ENCODE measurements around the gene TAGAP.
"Not testable (repeated sequence)": the region's sequence is repeated elsewhere in the genome, so short reads cannot be mapped to it uniquely, and the experiment has no call there.

Gene TAGAP

DNA sequence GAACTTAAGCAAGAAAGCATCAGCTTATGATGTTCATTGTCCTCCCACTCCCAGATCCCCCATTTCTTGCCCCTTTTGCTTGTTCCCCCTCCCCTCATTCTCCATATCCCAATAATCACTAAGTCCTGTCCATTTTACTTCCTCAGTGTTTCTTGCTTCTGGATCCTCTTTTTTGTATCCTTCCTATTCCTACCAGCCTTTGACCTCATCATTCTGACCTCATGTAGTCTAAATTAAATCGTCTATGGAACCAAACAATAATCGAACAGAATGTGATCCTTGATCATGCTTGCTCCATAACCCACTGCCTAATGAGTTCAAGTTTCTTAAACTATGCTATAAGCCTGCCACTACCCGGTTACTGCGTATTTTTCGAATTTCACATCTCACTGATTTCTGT lies 39.4 kb downstream of the TAGAP start:
- DNase-seq: no peak

DNA sequence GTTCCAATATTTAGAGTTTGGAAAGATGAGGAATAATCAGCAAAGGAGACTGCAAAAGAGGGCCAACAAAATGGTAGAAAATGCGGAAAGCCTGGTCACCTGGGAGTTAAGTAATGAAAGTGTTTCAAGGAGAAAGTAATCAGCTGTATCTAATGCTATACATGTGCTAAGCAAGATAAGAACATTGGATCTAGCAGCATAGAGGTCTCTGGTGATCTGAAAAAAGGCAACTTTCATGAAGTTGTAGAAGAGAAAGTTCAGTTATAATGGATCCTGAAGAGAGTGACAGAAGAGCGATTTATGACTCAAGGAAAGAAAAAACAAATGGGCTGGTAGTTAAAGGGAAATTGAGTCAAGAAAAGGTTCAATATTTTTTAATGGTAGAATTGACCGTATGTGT lies 40.2 kb downstream of the TAGAP start:
- DNase-seq: no peak

DNA sequence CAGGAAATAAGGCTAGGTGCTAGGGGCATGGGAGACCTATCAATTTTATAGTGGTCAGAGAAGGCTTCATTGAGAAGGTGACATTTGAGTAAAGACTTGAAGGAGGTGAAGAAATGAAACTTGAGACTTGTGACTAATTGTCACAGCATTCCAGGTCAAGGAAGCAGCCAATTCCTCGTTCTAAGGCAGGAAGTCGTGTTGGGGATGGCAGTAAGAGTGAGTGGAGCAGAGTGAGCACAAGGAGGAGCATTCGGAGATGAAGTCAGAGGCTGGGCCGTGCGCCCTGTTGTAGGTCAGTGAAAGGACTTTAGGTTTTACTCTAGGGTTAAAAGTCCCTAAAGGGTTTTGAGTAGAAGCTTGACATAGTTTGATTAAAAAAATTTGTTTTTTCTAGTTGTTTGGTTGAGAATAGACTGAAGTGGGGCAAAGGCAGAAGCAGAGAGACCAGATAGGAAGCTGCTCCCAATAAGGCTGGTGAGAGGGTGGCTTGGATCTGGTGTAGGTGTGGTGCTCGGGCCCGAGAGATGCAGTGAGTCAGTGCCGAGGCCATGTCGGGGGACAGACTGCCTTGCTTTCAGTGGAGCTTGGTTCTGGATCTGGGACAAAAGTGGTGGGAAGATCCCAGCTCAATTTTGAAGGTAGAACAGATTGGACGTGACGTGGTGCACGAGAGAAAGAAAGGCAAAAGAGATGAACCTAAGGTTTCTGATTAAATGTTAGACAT lies 42.2 kb downstream of the TAGAP start:
- peak; percentile 38 for DNase-seq

DNA sequence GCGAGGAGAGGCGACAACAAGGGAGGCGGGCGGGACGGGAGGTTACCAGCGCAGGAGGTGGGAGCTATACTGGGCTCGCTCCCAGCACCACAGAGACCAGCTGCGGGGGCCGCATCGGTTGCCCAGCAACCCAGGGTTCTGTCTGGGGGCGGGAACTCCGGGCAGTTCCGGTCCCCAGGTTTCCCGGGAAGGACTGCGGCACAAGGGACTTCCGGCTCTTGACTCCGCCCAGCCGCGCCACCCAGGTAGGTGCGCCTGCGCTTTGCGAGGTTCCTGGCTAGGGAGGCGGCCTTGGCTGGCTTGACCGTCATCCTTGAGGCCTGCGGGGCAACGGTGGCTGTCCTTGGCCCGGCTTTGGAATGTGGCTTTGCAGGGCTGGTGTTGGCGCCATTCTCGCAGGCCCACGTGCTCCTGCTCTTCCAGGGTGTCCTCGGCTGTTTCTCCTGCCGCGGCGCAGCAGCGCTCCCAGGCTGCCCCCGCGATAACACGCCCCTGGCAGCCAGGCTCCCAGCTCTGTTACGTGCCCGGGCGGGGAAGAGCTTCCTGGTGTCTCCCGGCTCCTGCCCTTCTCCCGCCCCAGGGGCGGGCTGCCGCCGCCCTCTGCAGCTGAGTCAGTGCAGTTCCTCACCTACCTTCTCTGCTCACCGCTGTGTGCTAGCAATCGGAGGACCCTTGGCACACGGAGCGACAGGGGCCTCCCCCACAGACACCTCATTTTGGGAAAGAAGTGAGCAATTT lies 45.0 kb downstream of the TAGAP start, which contains the start of gene RSPH3:
TSS of gene RSPH3 (minus strand) at position 537 of the 738 bp plus-strand sequence. CDS start 652 bp downstream, outside the sequence.
- peak; percentile 83 for DNase-seq

DNA sequence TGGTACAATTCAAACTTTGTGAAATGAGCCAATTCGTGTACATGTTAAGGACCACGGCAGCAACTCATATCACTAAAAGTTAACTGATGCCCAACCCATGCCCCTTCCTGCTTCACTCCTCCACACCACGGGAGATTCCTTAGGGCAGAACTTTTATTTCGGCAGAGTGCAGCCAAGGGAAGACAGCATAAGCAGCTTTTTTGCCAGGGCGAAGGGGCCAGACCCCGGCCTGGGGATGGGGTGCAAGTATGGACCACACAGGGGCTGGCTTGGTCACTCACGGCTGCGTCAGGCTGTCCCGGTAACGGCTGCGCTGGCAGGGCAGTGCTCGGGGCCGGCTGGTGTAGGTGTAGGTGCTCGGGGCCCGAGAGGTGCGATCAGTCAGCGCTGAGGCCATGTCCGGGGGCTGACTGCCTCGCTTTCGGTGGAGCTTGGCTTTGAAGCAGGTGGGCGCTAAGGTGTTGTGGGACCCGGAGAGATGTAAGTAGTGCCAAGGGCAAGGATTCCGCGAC lies 45.6 kb downstream of the TAGAP start:
- peak; percentile 4 for DNase-seq

DNA sequence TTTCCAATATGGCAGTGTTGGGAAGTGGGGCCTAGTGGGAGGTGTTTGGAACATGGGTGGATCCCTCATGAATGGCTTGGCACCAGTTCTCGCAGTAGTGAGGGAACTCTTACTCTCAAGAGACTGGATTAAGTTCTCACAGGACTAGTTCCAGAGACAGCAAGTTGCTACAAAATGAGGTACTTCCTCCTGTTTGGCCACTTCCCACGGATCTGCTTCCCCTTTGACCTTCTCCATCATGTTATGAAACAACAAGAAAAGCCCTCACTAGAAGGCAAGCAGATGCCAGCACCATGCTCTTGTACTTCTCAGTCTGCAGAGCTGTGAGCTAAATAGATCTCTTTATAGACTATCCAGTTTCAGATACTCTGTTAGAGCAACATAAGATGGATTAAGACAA lies 47.9 kb downstream of the TAGAP start:
- no peak for DNase-seq

DNA sequence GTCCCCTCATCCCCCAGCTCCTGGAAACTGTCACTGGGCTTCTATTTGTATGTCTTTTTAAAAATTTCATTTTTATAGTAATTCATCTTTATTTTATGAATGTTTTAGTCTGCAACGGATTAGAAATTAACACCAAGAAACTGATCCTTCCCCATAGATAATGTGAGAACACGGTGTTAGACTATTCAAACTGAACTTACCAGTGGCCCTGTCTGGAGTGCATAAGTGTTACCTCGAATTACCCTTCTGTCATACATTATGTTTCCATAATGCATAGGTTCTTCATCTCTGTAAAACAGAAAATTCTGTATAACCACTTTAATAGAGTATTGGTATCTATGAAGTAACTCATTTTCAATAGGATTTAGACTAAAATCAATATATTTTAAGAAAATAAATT lies 51.2 kb downstream of the TAGAP start:
- DNase-seq: no peak

DNA sequence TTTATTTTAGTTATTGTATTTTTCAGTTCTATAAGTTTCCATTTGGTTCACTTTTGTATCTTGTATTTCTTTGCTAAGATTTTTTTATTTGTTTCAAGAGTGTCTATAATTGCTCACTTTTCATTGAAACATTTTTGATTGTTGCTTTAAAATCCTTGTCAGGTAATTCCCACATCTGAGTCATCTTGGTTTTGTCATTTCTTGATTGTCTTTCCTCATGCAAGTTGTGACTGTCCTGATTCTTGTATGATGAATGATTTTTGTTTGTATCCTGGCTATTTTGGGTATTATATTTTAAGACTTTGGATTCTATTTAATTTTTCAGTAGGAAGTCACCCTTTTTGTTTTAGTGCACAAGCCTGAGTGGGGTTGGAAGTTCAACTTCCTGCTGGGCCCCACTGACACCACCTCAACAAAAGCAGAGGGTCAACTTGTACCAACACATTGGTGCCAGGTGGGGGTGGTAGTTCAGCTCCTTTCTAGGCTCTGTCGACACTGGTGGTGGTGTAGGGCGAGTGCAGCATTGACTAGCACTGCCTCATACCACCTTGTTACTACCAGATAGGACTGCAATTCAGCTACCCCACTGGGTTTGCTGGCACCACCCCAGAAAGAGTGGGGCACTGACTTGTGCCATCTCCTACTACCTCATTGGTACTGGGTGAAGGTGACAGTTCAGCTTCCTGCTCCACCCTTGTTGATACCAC lies 53.6 kb downstream of the TAGAP start:
- DNase-seq: no peak

DNA sequence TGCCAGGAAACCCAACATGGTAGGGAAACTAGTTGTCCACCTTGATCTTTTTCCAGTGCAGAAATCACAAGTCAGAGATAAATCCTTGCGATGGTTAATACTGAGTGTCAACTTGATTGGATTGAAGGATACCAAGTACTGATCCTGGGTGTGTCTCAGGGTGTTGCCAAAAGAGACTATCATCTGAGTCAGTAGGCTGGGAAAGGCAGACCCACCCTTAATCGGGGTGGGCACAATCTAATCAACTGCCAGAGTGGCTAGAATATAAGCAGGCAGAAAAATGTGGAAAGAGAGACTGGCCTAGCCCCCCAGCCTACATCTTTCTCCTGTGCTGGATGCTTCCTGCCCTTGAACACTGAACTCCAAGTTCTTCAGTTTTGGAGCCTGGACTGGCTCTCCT lies 55.1 kb downstream of the TAGAP start:
- DNase-seq: not testable (repeated sequence)

DNA sequence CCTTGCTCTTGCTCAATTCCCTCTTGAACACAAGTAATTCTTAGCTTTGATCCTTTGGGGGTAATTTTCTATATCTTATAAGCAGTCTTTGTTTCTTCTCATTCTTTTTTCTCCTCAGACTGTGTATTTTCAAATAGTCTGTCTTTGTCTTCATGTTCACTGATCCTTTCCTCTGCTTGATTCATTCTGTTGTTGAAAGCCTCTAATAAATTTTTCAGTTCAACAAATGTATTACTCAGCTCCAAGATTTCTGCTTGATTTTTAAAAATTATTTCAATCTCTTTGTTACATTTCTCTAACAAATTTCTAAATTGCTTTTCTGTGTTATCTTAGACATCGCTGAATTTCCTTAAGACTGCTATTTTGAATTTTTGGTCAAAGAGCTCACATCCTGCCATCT lies 56.3 kb downstream of the TAGAP start:
- DNase-seq: no peak

DNA sequence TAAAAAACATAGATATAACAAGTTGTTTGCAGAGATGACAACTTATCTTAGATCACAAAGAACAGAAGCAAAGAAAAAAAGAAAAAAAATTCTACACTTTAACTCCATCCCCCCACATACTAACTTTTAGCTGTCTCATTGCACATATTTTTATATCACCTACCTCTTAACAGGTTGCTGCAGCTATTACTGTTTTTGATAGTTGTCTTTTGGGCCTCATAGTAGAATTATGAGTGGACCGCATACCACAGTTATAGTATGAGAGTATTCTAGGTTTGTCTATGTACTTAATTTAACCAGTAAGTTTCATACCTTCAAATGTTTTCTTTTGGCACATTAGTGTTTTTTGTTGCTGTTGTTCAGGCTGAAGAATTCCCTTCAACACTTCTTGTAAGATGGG lies 57.1 kb downstream of the TAGAP start:
- DNase-seq: no peak
